GM23338 (cell line): ENCODE data around the gene CHIC2. TPM values are rescaled to one million over a fixed set of nuclear protein-coding genes. Genes with fewer than 3 reads are reported as not detected.

ENCODE experiments used
- ATAC-seq: fragments of 200-7000 bp; cut with Tn5 transposase; 3 replicates; pipeline ENCODE4 v1.9.1; 2020
- DNase-seq: peaks from one replicate; pipeline ENCODE4 v3.0.0-alpha.2; 2015; ENCODE audit warnings: low spot score
- H2AFZ ChIP-seq: fragments of 200-600 bp; sonication (generic); 2 replicates; pipeline ENCODE4 v1.8.0; 2016; ENCODE audit warnings: antibody characterized with exemption, mild to moderate bottlenecking, moderate library complexity
- H3F3A ChIP-seq: fragments of 200-600 bp; sonication (generic); replicated peaks from 2 replicates; pipeline ENCODE4 v1.8.0; 2017; ENCODE audit warnings: antibody characterized with exemption, mixed run types, low read depth
- H3K27ac ChIP-seq: fragments of 200-600 bp; sonication (generic); 2 replicates; pipeline ENCODE4 v1.6.1; 2016; ENCODE audit warnings: low read depth
- H3K27me3 ChIP-seq: fragments of 200-600 bp; sonication (generic); 2 replicates; pipeline ENCODE4 v1.8.0; 2016; ENCODE audit warnings: mild to moderate bottlenecking, mixed run types, moderate library complexity; ENCODE audit not compliant: insufficient read depth
- H3K36me3 ChIP-seq: fragments of 200-600 bp; sonication (generic); 2 replicates; pipeline ENCODE4 v1.8.0; 2016; ENCODE audit warnings: mild to moderate bottlenecking; ENCODE audit not compliant: insufficient read depth
- H3K4me1 ChIP-seq: fragments of 200-600 bp; sonication (generic); 2 replicates; pipeline ENCODE4 v1.8.0; 2016; ENCODE audit warnings: mild to moderate bottlenecking, moderate library complexity; ENCODE audit not compliant: insufficient read depth
- H3K4me2 ChIP-seq: fragments of 200-600 bp; sonication (generic); 2 replicates; pipeline ENCODE4 v1.7.1; 2017; ENCODE audit warnings: mixed run types
- H3K4me3 ChIP-seq: fragments of 200-600 bp; sonication (generic); 2 replicates; pipeline ENCODE4 v1.6.1; 2016; ENCODE audit warnings: mixed run types
- H3K79me2 ChIP-seq: fragments of 200-600 bp; sonication (generic); replicated peaks from 2 replicates; pipeline ENCODE4 v1.8.0; 2017; ENCODE audit warnings: mild to moderate bottlenecking; ENCODE audit not compliant: insufficient read depth
- H3K9me2 ChIP-seq: fragments of 200-600 bp; sonication (generic); 2 replicates; pipeline ENCODE4 v1.8.0; 2017; ENCODE audit not compliant: insufficient read depth
- H4K20me1 ChIP-seq: fragments of 200-600 bp; sonication (generic); replicated peaks from 2 replicates; pipeline ENCODE4 v1.8.0; 2017; ENCODE audit warnings: mild to moderate bottlenecking; ENCODE audit not compliant: insufficient read depth
- H3K27ac Mint-ChIP-seq: 2 replicates; pipeline ENCODE4 v1.8.0; 2020; ENCODE audit warnings: inconsistent platforms, mild to moderate bottlenecking, moderate library complexity, mixed read lengths
- H3K27me3 Mint-ChIP-seq: 3 replicates; pipeline ENCODE4 v1.8.0; 2022; ENCODE audit warnings: low read depth, mild to moderate bottlenecking, moderate library complexity, mixed read lengths, inconsistent platforms; ENCODE audit not compliant: insufficient read depth, poor library complexity
- H3K36me3 Mint-ChIP-seq: 3 replicates; pipeline ENCODE4 v1.8.0; 2021; ENCODE audit warnings: low read depth, mild to moderate bottlenecking, inconsistent platforms, moderate library complexity, mixed read lengths
- H3K4me1 Mint-ChIP-seq: 3 replicates; pipeline ENCODE4 v1.8.0; 2020; ENCODE audit warnings: mild to moderate bottlenecking, inconsistent platforms, mixed read lengths
- H3K4me3 Mint-ChIP-seq: 3 replicates; pipeline ENCODE4 v1.8.0; 2021; ENCODE audit warnings: moderate library complexity, mild to moderate bottlenecking, inconsistent platforms, mixed read lengths
- H3K9me3 Mint-ChIP-seq: 3 replicates; pipeline ENCODE4 v1.8.0; 2020; ENCODE audit warnings: moderate library complexity, mild to moderate bottlenecking, inconsistent platforms, mixed read lengths
- ETS1 ChIP-seq: IDR thresholded peaks from 2 replicates; pipeline ENCODE4 v1.6.1; 2016; ENCODE audit warnings: antibody characterized with exemption
- EZH2 ChIP-seq: fragments of 200-600 bp; sonication (generic); IDR thresholded peaks from one replicate; pipeline ENCODE4 v1.8.0; 2017; ENCODE audit warnings: antibody characterized with exemption, mild to moderate bottlenecking, low read depth; ENCODE audit not compliant: unreplicated experiment
- EZH2phosphoT487 ChIP-seq: fragments of 200-600 bp; sonication (generic); IDR thresholded peaks from one replicate; pipeline ENCODE4 v1.8.1; 2018; ENCODE audit warnings: antibody characterized with exemption; ENCODE audit not compliant: unreplicated experiment
- ZNF462 ChIP-seq: fragments of 250-450 bp; sonication (Bioruptor Pico); IDR thresholded peaks from 2 replicates; pipeline ENCODE4 v1.5.0; 2020; ENCODE audit warnings: mild to moderate bottlenecking, moderate library complexity
- polyA plus RNA-seq: library from polyadenylated mRNA; unstranded; fragments of >200 nt; fragmentation: Nextera tagmentation; extraction: Ambion mirVana; gene quantifications from 2 replicates; pipeline ENCODE4 v1.2.1, GENCODE V29; 2016
- total RNA-seq: library from RNA; depleted of rRNA; stranded (reverse); fragments of >200 nt; shearing (Covaris generic); gene quantifications from 2 replicates; pipeline ENCODE4 v1.2.3, GENCODE V29; 2014
- TF ChIP-seq, protein P1 (sequence below): IDR thresholded peaks from one replicate; pipeline ENCODE4 v1.6.1; 2018; ENCODE audit warnings: antibody characterized with exemption; ENCODE audit not compliant: unreplicated experiment
- TF ChIP-seq, protein P2 (sequence below), 2 experiments: fragments of 200-600 bp in 1 of 2; sonication (generic) in 1 of 2; conservative IDR thresholded peaks; 2 replicates each; pipeline versions ENCODE4 v1.5.1 to v1.6.1; 2016 to 2017; ENCODE audit warnings: antibody characterized with exemption in 2 of 2, low read depth in 2 of 2, mild to moderate bottlenecking in 2 of 2, moderate library complexity in 1 of 2

Gene CHIC2
- total and polyA plus RNA-seq, 2 experiments from 2014 or later = 17.2 to 18.3 TPM

- Histone ChIP-seq H3K27me3 (peaks cover 100% of the 10 kb centered on the region), H3K4me2 (peak within 1 kb of the TSS; percentile 87), H3K36me3 (no peaks in the 10 kb centered on the region)
Measured at GRCh38 chr4:54099748-54100574, 35.6 kb upstream of the CHIC2 start, which contains the start of gene GSX2. GSX2 (plus strand) TSS chr4:54100163; CDS start chr4:54100345, 182 bp downstream.

GRCh38 chr4:54099287-54099747 lies 34.9 kb upstream of the CHIC2 start:
- H3K27me3 ChIP-seq = peaks cover 100% of the 10 kb centered on the region
- H3K4me3 Mint-ChIP-seq = peak overlapping the region; percentile 65
- H3K27me3 Mint-ChIP-seq = peaks cover 100% of the 10 kb centered on the region
- DNase-seq = peak; percentile 67
- peaks cover 48% of the 10 kb centered on the region for H3F3A ChIP-seq
- H3K4me1 Mint-ChIP-seq = peaks cover 82% of the 10 kb centered on the region
- H3K36me3 ChIP-seq = no peaks in the 10 kb centered on the region
- H3K36me3 Mint-ChIP-seq = no peaks in the 10 kb centered on the region
- peaks cover 4% of the 10 kb centered on the region for H4K20me1 ChIP-seq
- peaks cover 85% of the 10 kb centered on the region for H3K4me1 ChIP-seq
- H3K27ac ChIP-seq = no peak overlapping the region
- peak overlapping the region; percentile 62 for H3K4me3 ChIP-seq
- H3K9me2 ChIP-seq = no peaks in the 10 kb centered on the region
- H2AFZ ChIP-seq = peak overlapping the region; percentile 92
- H3K4me2 ChIP-seq = peak overlapping the region; percentile 87
- H3K9me3 Mint-ChIP-seq = no peaks in the 10 kb centered on the region
- peak; percentile 9 for ATAC-seq
- H3K27ac Mint-ChIP-seq = no peak overlapping the region
- H3K79me2 ChIP-seq = no peaks in the 10 kb centered on the region
- TF ChIP-seq ZNF462 (CRISPR knock-in tag) (no peak), ETS1 (no peak)
- TF ChIP-seq, protein P1, sequence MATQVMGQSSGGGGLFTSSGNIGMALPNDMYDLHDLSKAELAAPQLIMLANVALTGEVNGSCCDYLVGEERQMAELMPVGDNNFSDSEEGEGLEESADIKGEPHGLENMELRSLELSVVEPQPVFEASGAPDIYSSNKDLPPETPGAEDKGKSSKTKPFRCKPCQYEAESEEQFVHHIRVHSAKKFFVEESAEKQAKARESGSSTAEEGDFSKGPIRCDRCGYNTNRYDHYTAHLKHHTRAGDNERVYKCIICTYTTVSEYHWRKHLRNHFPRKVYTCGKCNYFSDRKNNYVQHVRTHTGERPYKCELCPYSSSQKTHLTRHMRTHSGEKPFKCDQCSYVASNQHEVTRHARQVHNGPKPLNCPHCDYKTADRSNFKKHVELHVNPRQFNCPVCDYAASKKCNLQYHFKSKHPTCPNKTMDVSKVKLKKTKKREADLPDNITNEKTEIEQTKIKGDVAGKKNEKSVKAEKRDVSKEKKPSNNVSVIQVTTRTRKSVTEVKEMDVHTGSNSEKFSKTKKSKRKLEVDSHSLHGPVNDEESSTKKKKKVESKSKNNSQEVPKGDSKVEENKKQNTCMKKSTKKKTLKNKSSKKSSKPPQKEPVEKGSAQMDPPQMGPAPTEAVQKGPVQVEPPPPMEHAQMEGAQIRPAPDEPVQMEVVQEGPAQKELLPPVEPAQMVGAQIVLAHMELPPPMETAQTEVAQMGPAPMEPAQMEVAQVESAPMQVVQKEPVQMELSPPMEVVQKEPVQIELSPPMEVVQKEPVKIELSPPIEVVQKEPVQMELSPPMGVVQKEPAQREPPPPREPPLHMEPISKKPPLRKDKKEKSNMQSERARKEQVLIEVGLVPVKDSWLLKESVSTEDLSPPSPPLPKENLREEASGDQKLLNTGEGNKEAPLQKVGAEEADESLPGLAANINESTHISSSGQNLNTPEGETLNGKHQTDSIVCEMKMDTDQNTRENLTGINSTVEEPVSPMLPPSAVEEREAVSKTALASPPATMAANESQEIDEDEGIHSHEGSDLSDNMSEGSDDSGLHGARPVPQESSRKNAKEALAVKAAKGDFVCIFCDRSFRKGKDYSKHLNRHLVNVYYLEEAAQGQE = no peak

More at GRCh38 chr4:54099748-54100574, 35.6 kb upstream of the CHIC2 start, which contains the start of gene GSX2:
- H3K27me3 Mint-ChIP-seq = peaks cover 100% of the 10 kb centered on the region
- peak within 1 kb of the TSS; percentile 65 for H3K4me3 Mint-ChIP-seq
- no peak within 1 kb of the TSS for H3K27ac Mint-ChIP-seq
- Histone ChIP-seq H3K27ac (no peak within 1 kb of the TSS), H3K9me2 (no peaks in the 10 kb centered on the region), H3K4me3 (peak within 1 kb of the TSS; percentile 62), H3K4me1 (peaks cover 85% of the 10 kb centered on the region), H3K79me2 (no peaks in the 10 kb centered on the region), H2AFZ (peak within 1 kb of the TSS; percentile 92), H4K20me1 (peaks cover 6% of the 10 kb centered on the region), H3F3A (peaks cover 43% of the 10 kb centered on the region)
- H3K9me3 Mint-ChIP-seq = no peaks in the 10 kb centered on the region
- TF ChIP-seq EZH2phosphoT487 = peak; percentile 53
- TF ChIP-seq EZH2 = peak; percentile 53
- TF ChIP-seq, protein P2, sequence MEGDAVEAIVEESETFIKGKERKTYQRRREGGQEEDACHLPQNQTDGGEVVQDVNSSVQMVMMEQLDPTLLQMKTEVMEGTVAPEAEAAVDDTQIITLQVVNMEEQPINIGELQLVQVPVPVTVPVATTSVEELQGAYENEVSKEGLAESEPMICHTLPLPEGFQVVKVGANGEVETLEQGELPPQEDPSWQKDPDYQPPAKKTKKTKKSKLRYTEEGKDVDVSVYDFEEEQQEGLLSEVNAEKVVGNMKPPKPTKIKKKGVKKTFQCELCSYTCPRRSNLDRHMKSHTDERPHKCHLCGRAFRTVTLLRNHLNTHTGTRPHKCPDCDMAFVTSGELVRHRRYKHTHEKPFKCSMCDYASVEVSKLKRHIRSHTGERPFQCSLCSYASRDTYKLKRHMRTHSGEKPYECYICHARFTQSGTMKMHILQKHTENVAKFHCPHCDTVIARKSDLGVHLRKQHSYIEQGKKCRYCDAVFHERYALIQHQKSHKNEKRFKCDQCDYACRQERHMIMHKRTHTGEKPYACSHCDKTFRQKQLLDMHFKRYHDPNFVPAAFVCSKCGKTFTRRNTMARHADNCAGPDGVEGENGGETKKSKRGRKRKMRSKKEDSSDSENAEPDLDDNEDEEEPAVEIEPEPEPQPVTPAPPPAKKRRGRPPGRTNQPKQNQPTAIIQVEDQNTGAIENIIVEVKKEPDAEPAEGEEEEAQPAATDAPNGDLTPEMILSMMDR (conservative IDR thresholded peaks at IDR 0.05; ENCODE audit: low read depth in 2 of 2) = no peak
- peaks cover 82% of the 10 kb centered on the region for H3K4me1 Mint-ChIP-seq
- ATAC-seq = peak; percentile 11
- no peaks in the 10 kb centered on the region for H3K36me3 Mint-ChIP-seq
- peak; percentile 62 for DNase-seq
